ENCODE results near the gene PACRG. TPM values are rescaled to one million over a fixed set of nuclear protein-coding genes. Genes with fewer than 3 reads are reported as not detected.

The PACRG gene
- total RNA-seq, 4 donors from 2014 or later = 0.95 to 1.3 TPM; not detected in 2

DNA sequence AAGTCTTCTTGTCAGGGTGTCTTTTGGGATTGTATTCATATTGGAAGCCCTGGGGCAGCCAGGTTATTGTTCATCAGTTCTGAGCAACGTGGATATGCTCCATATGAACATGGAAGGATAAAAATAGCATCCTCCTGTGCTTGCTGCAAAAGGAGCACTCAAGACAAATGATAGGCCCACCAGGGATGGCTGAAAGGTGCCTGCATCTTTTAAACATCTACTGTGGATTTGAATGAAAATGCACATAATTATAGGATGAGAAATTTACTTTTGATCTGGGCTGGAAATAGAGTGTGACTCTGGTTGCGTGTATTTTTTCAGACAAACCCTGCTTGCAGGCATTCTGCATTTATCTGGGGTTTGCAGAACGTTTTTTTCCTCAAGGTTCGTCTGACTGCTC is 299.1 kb downstream of the PACRG start:
- Histone ChIP-seq H3K4me3 (no peak overlapping the region), H3K4me1 (no peaks in the 10 kb centered on the region), H3K36me3 (no peaks in the 10 kb centered on the region), H3K27ac (no peak overlapping the region), H3K9me3 (peaks cover 0 to 11% (median 9%) of the 10 kb centered on the region in 3 donors), H3K27me3 (no peaks in the 10 kb centered on the region)
- intact Hi-C loops (cut with DNase I) = no loop called here
- 54 to 62% methylated on average over 4 of the region's 4 CpGs for WGBS, 2 donors
- TF ChIP-seq, protein P1, sequence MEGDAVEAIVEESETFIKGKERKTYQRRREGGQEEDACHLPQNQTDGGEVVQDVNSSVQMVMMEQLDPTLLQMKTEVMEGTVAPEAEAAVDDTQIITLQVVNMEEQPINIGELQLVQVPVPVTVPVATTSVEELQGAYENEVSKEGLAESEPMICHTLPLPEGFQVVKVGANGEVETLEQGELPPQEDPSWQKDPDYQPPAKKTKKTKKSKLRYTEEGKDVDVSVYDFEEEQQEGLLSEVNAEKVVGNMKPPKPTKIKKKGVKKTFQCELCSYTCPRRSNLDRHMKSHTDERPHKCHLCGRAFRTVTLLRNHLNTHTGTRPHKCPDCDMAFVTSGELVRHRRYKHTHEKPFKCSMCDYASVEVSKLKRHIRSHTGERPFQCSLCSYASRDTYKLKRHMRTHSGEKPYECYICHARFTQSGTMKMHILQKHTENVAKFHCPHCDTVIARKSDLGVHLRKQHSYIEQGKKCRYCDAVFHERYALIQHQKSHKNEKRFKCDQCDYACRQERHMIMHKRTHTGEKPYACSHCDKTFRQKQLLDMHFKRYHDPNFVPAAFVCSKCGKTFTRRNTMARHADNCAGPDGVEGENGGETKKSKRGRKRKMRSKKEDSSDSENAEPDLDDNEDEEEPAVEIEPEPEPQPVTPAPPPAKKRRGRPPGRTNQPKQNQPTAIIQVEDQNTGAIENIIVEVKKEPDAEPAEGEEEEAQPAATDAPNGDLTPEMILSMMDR (IDR thresholded peaks at IDR 0.05) = no peak
- no peak for TF ChIP-seq POLR2A (IDR thresholded peaks at IDR 0.05)
- no peak for DNase-seq

DNA sequence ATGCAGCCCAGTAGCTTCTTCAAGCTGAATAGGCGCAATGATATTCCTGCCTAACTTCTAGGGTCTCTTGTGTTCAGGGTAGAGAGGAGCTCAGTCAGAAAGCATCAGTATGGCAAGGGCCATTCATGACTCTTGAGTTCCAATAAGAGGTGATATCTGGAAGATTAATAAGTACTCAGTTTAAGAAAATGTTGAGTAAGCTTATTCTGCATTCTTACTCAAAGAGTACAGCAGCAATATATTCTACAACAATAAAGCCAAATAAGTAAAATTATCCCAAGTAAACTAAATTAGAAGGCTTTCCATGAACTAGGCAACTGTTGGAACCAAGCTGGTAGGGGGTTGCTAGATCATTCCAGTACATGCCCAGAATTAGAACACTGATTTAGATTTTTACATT is 303.2 kb downstream of the PACRG start:
- no peaks in the 10 kb centered on the region for H3K4me1 ChIP-seq
- H3K27me3 ChIP-seq = no peaks in the 10 kb centered on the region
- 79% methylated on average over 1 of the region's 1 CpG; no CpG with 5 or more reads in 1 of the 2 donors for WGBS, 2 donors
- no peak for DNase-seq
- H3K4me3 ChIP-seq = no peak overlapping the region
- no peaks in the 10 kb centered on the region for H3K9me3 ChIP-seq
- H3K36me3 ChIP-seq = no peaks in the 10 kb centered on the region
- intact Hi-C loops (cut with DNase I) = no loop called here
- no peak overlapping the region for H3K27ac ChIP-seq
- TF ChIP-seq, protein P1 (IDR thresholded peaks at IDR 0.05) = no peak
- TF ChIP-seq POLR2A (IDR thresholded peaks at IDR 0.05) = no peak

DNA sequence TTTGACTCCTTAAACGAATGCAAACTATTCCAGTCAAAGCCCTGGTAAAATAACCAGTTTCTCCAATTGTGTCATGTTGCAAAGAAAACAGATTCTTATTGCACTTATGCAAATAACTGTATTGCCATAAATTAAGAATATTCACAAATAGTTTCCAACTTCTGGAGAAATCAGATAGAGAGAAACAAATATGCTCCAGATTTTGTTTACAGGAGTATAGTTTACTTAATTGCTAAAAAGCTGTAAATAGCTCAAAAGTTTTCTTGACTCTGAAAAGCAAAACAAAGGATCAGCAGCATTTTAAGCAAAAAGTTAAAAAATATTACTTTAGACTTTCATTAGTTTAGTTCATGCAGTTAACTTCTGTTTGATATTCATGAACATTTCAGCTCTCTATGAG is 304.2 kb downstream of the PACRG start:
- TF ChIP-seq POLR2A (IDR thresholded peaks at IDR 0.05) = no peak
- TF ChIP-seq, protein P1 (IDR thresholded peaks at IDR 0.05) = no peak
- Histone ChIP-seq H3K4me3 (no peak overlapping the region), H3K36me3 (no peaks in the 10 kb centered on the region), H3K9me3 (no peaks in the 10 kb centered on the region), H3K4me1 (no peaks in the 10 kb centered on the region), H3K27ac (no peak overlapping the region), H3K27me3 (no peaks in the 10 kb centered on the region)
- intact Hi-C loops (cut with DNase I) = no loop called here
- DNase-seq = no peak
- 46 to 75% methylated on average over 1 of the region's 1 CpG for WGBS, 2 donors

DNA sequence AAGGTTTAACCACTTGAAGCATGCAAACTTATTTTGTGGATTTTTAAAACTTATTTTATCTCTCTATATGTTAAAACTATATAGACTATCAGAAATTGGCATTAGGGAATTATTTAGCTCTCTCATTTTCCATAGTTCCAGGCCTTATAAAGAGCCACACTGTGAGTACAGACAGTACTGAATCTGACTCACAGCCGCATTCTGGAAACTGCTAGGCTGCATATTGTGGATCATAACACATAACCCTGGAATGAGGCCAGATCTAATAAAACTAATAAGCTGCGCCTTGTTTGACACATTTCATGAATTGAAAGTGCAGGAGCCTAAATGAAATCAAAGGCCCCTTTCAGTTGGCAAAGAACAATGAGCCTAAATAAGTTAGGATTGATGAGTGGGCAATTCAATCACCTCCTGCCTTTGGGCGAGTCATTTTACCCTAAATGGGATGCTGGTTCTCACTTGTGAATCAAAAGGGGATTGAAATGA is 308.4 kb downstream of the PACRG start:
- Histone ChIP-seq H3K9me3 (no peaks in the 10 kb centered on the region), H3K4me3 (no peak overlapping the region), H3K27ac (no peak overlapping the region), H3K4me1 (no peaks in the 10 kb centered on the region), H3K27me3 (no peaks in the 10 kb centered on the region), H3K36me3 (no peaks in the 10 kb centered on the region)
- no peak for DNase-seq
- intact Hi-C loops (cut with DNase I) = no loop called here
- TF ChIP-seq, protein P1 (IDR thresholded peaks at IDR 0.05) = no peak
- no peak for TF ChIP-seq POLR2A (IDR thresholded peaks at IDR 0.05)
- 70 to 77% methylated on average over 3 of the region's 3 CpGs for WGBS, 2 donors

DNA sequence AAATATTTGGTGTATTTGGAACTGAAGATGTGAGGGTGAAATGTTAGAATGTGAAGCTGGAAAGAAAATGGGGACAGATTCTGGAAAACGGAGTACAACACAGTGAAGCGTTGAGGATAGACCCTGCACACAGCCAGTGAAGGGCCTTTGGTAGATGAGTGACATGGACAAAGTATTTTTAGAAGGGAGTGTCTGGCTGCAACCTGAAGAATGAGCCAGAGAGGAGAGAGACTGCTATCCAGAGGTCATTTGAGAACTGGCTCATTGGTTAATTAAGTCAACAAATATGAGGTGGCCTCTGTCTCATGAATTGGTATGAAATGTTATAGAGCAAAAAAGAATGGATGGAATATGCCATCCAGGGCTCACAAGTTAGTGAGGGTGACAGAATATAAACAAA is 310.5 kb downstream of the PACRG start:
- Histone ChIP-seq H3K36me3 (no peaks in the 10 kb centered on the region), H3K9me3 (no peaks in the 10 kb centered on the region), H3K27ac (no peak overlapping the region), H3K4me1 (no peaks in the 10 kb centered on the region), H3K4me3 (no peak overlapping the region), H3K27me3 (no peaks in the 10 kb centered on the region)
- intact Hi-C loops (cut with DNase I) = no loop called here
- no peak for DNase-seq
- 86 to 89% methylated on average over 2 of the region's 2 CpGs for WGBS, 2 donors
- TF ChIP-seq, protein P1 (IDR thresholded peaks at IDR 0.05) = no peak
- no peak for TF ChIP-seq POLR2A (IDR thresholded peaks at IDR 0.05)
